GM12892 (cell line): ENCODE measurements around the gene DPRX.

Experiments used
- POLR2A ChIP-seq: IDR thresholded peaks from 2 replicates; pipeline ENCODE4 v1.6.1; 2011; ENCODE audit warnings: low read depth, low read length, control low read depth
- POLR2AphosphoS5 ChIP-seq: IDR thresholded peaks from 2 replicates; pipeline ENCODE4 v1.6.1; 2011; ENCODE audit warnings: low read depth, low read length, control low read depth
- TAF1 ChIP-seq: IDR thresholded peaks from 2 replicates; pipeline ENCODE4 v1.6.1; 2011; ENCODE audit warnings: low read depth, mild to moderate bottlenecking, control low read depth, low read length, borderline replicate concordance

GRCh38 chr19:53655042-53655665, 23.4 kb downstream of the DPRX start:
- TF ChIP-seq POLR2A (no peak), POLR2AphosphoS5 (no peak), TAF1 (no peak)
